Colonic mucosa (tissue), 4 donors: Measurements from ENCODE around the gene OR4D2. TPM values are rescaled to one million over a fixed set of nuclear protein-coding genes. Genes with fewer than 3 reads are reported as not detected.

Source experiments
- DNase-seq: peaks from one replicate; pipeline ENCODE4 v3.0.0-alpha.2; 2020
- H3K27ac ChIP-seq: fragments of 200-600 bp; one replicate; pipeline ENCODE4 v1.8.0; 2021
- H3K27me3 ChIP-seq: fragments of 200-600 bp; one replicate; pipeline ENCODE4 v1.8.0; 2021
- H3K36me3 ChIP-seq: fragments of 200-600 bp; one replicate; pipeline ENCODE4 v1.8.0; 2021
- H3K4me1 ChIP-seq: fragments of 200-600 bp; one replicate; pipeline ENCODE4 v1.8.0; 2021; ENCODE audit warnings: mild to moderate bottlenecking
- H3K4me3 ChIP-seq: fragments of 200-600 bp; one replicate; pipeline ENCODE4 v1.8.0; 2021
- H3K9ac ChIP-seq, 2 donors: one replicate each; pipeline ENCODE4 v1.7.0; 2013; ENCODE audit warnings: control low read depth in 2 of 2, low read depth in 2 of 2, low read length in 2 of 2
- H3K9me3 ChIP-seq: fragments of 200-600 bp; one replicate; pipeline ENCODE4 v1.8.0; 2021
- CTCF ChIP-seq: fragments of 200-600 bp; IDR thresholded peaks from one replicate; pipeline ENCODE4 v1.8.0; 2022; ENCODE audit warnings: antibody characterized with exemption, mild to moderate bottlenecking
- intact Hi-C: fragments of 100-400 bp; cut with DNase I; formaldehyde crosslinking; loops from one replicate; pipeline ENCODE4 v1.14.1; 2022
- total RNA-seq, 2 donors: library from RNA; stranded (reverse); fragmentation: NEBNext Ultra II Directional in 1 of 2; extraction: Animal tissue kit (Norgen Biotek cat#: 25700) in 1 of 2; gene quantifications; one replicate each; pipeline ENCODE4 v1.2.1, GENCODE V29; 2021
- donor health status: healthy.
- donor health status: DM: no; HTN: no; CAD: no.
- donor health status: DM: no; HTN: no; CAD: no.

Gene OR4D2
- total RNA-seq, 2 donors from 2014 or later = not detected

- Histone ChIP-seq H3K9me3 (no peaks in the 10 kb centered on the region), H3K4me1 (no peaks in the 10 kb centered on the region), H3K27ac (no peak overlapping the region), H3K36me3 (no peaks in the 10 kb centered on the region), H3K4me3 (no peak overlapping the region), H3K9ac (no peak overlapping the region), H3K27me3 (no peaks in the 10 kb centered on the region)
- no peak for TF ChIP-seq CTCF
- no peak for DNase-seq
- intact Hi-C loops = no loop called here
Measured at GRCh38 chr17:58196610-58197009, 29.8 kb downstream of the OR4D2 start.

- H3K4me1 ChIP-seq = no peaks in the 10 kb centered on the region
Measured at GRCh38 chr17:58200024-58200633, 33.3 kb downstream of the OR4D2 start.

DNA sequence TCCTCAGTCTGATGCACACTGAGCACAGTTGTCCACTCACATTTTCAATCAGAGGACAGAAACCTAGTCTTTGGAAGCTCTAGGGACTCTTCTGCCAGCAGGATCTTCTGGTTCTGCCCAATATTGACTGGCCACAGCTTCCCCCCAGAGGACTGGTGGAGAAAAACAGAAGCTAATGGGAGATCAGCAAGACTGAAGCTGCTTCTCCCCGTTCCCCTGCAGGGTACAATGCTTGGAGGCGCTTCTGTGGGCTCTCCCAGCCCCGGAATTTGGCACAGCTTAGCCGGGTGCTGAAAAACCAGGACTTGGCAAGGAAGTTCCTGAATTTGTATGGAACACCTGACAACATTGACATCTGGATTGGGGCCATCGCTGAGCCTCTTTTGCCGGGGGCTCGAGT is 36.1 kb downstream of the OR4D2 start:
- Histone ChIP-seq H3K9ac (no peak overlapping the region), H3K4me3 (no peak overlapping the region), H3K9me3 (no peaks in the 10 kb centered on the region), H3K36me3 (no peaks in the 10 kb centered on the region), H3K27ac (no peak overlapping the region), H3K4me1 (no peaks in the 10 kb centered on the region), H3K27me3 (no peaks in the 10 kb centered on the region)
- intact Hi-C loops = no loop called here
- DNase-seq = no peak
- TF ChIP-seq CTCF = no peak

More at GRCh38 chr17:58200024-58200633, 33.3 kb downstream of the OR4D2 start:
- H3K9ac ChIP-seq = no peak overlapping the region
- intact Hi-C loops = no loop called here
- DNase-seq = peak; percentile 42
- H3K36me3 ChIP-seq = no peaks in the 10 kb centered on the region
- H3K27me3 ChIP-seq = no peaks in the 10 kb centered on the region
- no peak overlapping the region for H3K4me3 ChIP-seq
- TF ChIP-seq CTCF = peak; percentile 43
- no peaks in the 10 kb centered on the region for H3K9me3 ChIP-seq
- H3K27ac ChIP-seq = no peak overlapping the region

DNA sequence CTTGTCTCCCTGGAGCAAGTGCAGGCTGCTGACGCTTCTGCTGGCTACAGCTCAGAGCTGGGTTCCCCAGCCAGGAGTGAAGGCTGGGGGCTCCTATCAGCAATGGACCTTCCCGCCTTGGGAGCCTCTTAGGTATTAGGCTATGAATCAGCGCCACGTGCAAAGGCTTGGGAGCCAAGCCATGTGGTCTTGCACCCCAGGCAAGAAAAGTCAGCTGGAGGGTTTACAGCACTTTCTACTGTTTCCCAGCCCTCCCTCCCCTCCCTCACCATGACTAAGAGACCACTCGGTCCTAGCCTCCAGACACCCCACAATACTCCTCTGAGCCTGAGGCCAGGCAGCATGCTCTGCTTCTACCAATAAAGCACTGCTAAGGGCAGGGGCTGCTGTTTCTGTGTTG is 38.0 kb downstream of the OR4D2 start:
- no peak for TF ChIP-seq CTCF
- no peak overlapping the region for H3K4me3 ChIP-seq
- no peak overlapping the region for H3K9ac ChIP-seq
- no peaks in the 10 kb centered on the region for H3K27me3 ChIP-seq
- H3K9me3 ChIP-seq = no peaks in the 10 kb centered on the region
- no peak for DNase-seq
- peaks cover 4% of the 10 kb centered on the region for H3K36me3 ChIP-seq
- H3K27ac ChIP-seq = no peak overlapping the region
- intact Hi-C loops = no loop called here
- H3K4me1 ChIP-seq = no peaks in the 10 kb centered on the region

DNA sequence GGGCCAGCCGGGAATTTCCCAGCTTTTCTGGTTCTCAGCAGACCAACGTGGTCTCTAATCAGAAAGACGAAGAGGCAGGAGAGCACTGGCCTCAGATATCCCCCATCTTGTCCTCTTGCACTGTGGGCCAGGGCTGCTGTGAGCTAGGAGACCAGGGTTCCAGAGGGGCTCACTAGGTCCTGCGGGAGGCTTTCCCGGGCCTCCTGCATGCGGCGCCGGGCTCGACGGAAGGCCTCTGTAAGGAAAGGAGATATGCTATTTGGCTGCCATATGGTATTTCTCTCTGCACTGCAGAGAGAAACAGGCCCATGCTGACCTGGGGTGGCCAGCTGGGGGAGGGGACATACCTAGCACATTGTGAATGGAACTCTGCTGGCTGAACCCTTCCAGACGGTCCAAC is 39.2 kb downstream of the OR4D2 start:
- Histone ChIP-seq H3K9ac (no peak overlapping the region), H3K9me3 (no peaks in the 10 kb centered on the region), H3K36me3 (peaks cover 4% of the 10 kb centered on the region), H3K4me1 (no peaks in the 10 kb centered on the region), H3K4me3 (no peak overlapping the region), H3K27ac (no peak overlapping the region), H3K27me3 (no peaks in the 10 kb centered on the region)
- TF ChIP-seq CTCF = no peak
- intact Hi-C loops = no loop called here
- no peak for DNase-seq
